ENCODE results near the gene MID1. TPM values are rescaled to one million over a fixed set of nuclear protein-coding genes. Genes with fewer than 3 reads are reported as not detected.
A peak's percentile ranks its signal among the peaks of the same experiment; 100 is the strongest.

The MID1 gene
- total and polyA plus RNA-seq, 2 donors from 2014 or later, result 5.3 to 54.1 TPM

- no peaks in the 10 kb centered on the region for H3K27me3 ChIP-seq (ENCODE audit: control insufficient read depth, insufficient read depth, low read length)
- FAIRE-seq (no peak), DNase-seq (no peak)
- peaks cover 0 to 4% (median 0%) of the 10 kb centered on the region in 3 donors for H3K4me1 ChIP-seq (ENCODE audit: control insufficient read depth in 2 of 3, insufficient read depth in 2 of 3, low read depth in 1 of 3, low read length in 3 of 3)
- no peak for TF ChIP-seq CTCF (IDR thresholded peaks at IDR 0.05; ENCODE audit: borderline replicate concordance, extremely low read depth, insufficient read depth)
- no peaks in the 10 kb centered on the region for H3K36me3 ChIP-seq (ENCODE audit: control insufficient read depth in 2 of 3, insufficient read depth in 3 of 3, low read length in 3 of 3)
- H3K9me3 ChIP-seq (ENCODE audit: control insufficient read depth in 2 of 3, insufficient read depth in 1 of 3, low read length in 3 of 3), result no peaks in the 10 kb centered on the region
- no peak overlapping the region for H3K4me3 ChIP-seq (ENCODE audit: low read length in 3 of 3)
- H3K27ac ChIP-seq (ENCODE audit: low read depth in 2 of 2, low read length in 2 of 2), result no peak overlapping the region
- no peak overlapping the region for H3K9ac ChIP-seq (ENCODE audit: low read length in 3 of 3)
- intact Hi-C loops (cut with DNase I), result no loop called here
These were observed 114.7 kb downstream of the MID1 start for GRCh38 chrX:10505726-10506125.

- H3K27ac ChIP-seq (ENCODE audit: low read depth in 2 of 2, low read length in 2 of 2), result no peak overlapping the region
- H3K36me3 ChIP-seq (ENCODE audit: control insufficient read depth in 2 of 3, insufficient read depth in 3 of 3, low read length in 3 of 3), result no peaks in the 10 kb centered on the region
- no peaks in the 10 kb centered on the region for H3K9me3 ChIP-seq (ENCODE audit: control insufficient read depth in 2 of 3, insufficient read depth in 1 of 3, low read length in 3 of 3)
- H3K27me3 ChIP-seq (ENCODE audit: control insufficient read depth, insufficient read depth, low read length), result peaks cover 2% of the 10 kb centered on the region
- no peak for FAIRE-seq
- intact Hi-C loops (cut with DNase I), result no loop called here
- no peak overlapping the region for H3K4me3 ChIP-seq (ENCODE audit: low read length in 3 of 3)
- TF ChIP-seq CTCF (IDR thresholded peaks at IDR 0.05; ENCODE audit: borderline replicate concordance, extremely low read depth, insufficient read depth), result no peak
- no peak for DNase-seq
- H3K9ac ChIP-seq (ENCODE audit: low read length in 3 of 3), result no peak overlapping the region
- H3K4me1 ChIP-seq (ENCODE audit: control insufficient read depth in 2 of 3, insufficient read depth in 2 of 3, low read depth in 1 of 3, low read length in 3 of 3), result peaks cover 0 to 4% (median 0%) of the 10 kb centered on the region in 3 donors
These were observed 117.4 kb downstream of the MID1 start for GRCh38 chrX:10502961-10503360.

GRCh38 chrX:10501611-10502010 lies 118.8 kb downstream of the MID1 start:
- Histone ChIP-seq H3K36me3 (ENCODE audit: control insufficient read depth in 2 of 3, insufficient read depth in 3 of 3, low read length in 3 of 3) (no peaks in the 10 kb centered on the region), H3K9ac (ENCODE audit: low read length in 3 of 3) (no peak overlapping the region), H3K4me1 (ENCODE audit: control insufficient read depth in 2 of 3, insufficient read depth in 2 of 3, low read depth in 1 of 3, low read length in 3 of 3) (peaks cover 0 to 3% (median 0%) of the 10 kb centered on the region in 3 donors), H3K9me3 (ENCODE audit: control insufficient read depth in 2 of 3, insufficient read depth in 1 of 3, low read length in 3 of 3) (no peaks in the 10 kb centered on the region), H3K27me3 (ENCODE audit: control insufficient read depth, insufficient read depth, low read length) (peaks cover 2% of the 10 kb centered on the region), H3K4me3 (ENCODE audit: low read length in 3 of 3) (no peak overlapping the region), H3K27ac (ENCODE audit: low read depth in 2 of 2, low read length in 2 of 2) (peak overlapping the region in 1 of 2 donors; percentile 41)
- FAIRE-seq (peak; percentile 15), DNase-seq (peak in 2 of 5 donors; percentile 37 to 59)
- intact Hi-C loops (cut with DNase I), result no loop called here
- no peak for TF ChIP-seq CTCF (IDR thresholded peaks at IDR 0.05; ENCODE audit: borderline replicate concordance, extremely low read depth, insufficient read depth)

- Histone ChIP-seq H3K4me3 (ENCODE audit: low read length in 3 of 3) (no peak overlapping the region), H3K27me3 (ENCODE audit: control insufficient read depth, insufficient read depth, low read length) (peaks cover 2% of the 10 kb centered on the region), H3K9me3 (ENCODE audit: control insufficient read depth in 2 of 3, insufficient read depth in 1 of 3, low read length in 3 of 3) (no peaks in the 10 kb centered on the region), H3K27ac (ENCODE audit: low read depth in 2 of 2, low read length in 2 of 2) (no peak overlapping the region), H3K4me1 (ENCODE audit: control insufficient read depth in 2 of 3, insufficient read depth in 2 of 3, low read depth in 1 of 3, low read length in 3 of 3) (no peaks in the 10 kb centered on the region), H3K36me3 (ENCODE audit: control insufficient read depth in 2 of 3, insufficient read depth in 3 of 3, low read length in 3 of 3) (no peaks in the 10 kb centered on the region), H3K9ac (ENCODE audit: low read length in 3 of 3) (no peak overlapping the region)
- DNase-seq (no peak), FAIRE-seq (no peak)
- TF ChIP-seq CTCF (IDR thresholded peaks at IDR 0.05; ENCODE audit: borderline replicate concordance, extremely low read depth, insufficient read depth), result no peak
- intact Hi-C loops (cut with DNase I), result no loop called here
These were observed 123.9 kb downstream of the MID1 start for GRCh38 chrX:10496345-10496965.
